GM12892 (cell line): ENCODE results near the gene CMIP.

ENCODE experiments used
- POLR2A ChIP-seq: IDR thresholded peaks from 2 replicates; pipeline ENCODE4 v1.6.1; 2011; ENCODE audit warnings: low read depth, low read length, control low read depth
- POLR2AphosphoS5 ChIP-seq: IDR thresholded peaks from 2 replicates; pipeline ENCODE4 v1.6.1; 2011; ENCODE audit warnings: low read depth, low read length, control low read depth
- TAF1 ChIP-seq: IDR thresholded peaks from 2 replicates; pipeline ENCODE4 v1.6.1; 2011; ENCODE audit warnings: low read depth, mild to moderate bottlenecking, control low read depth, low read length, borderline replicate concordance

GRCh38 chr16:81637336-81638235 is 193.0 kb downstream of the CMIP start:
- TF ChIP-seq POLR2A (no peak), POLR2AphosphoS5 (no peak), TAF1 (no peak)
